Activated CD4-positive, alpha-beta memory T cell treated with anti-CD3 and anti-CD28 coated beads, Interleukin-2, amount 10 ng/mL, durations not matched to agents 7 days and 5 days (primary cell): Measurements from ENCODE around the gene ARHGAP10. TPM values are rescaled to one million over a fixed set of nuclear protein-coding genes. Genes with fewer than 3 reads are reported as not detected.

ENCODE experiments used
- CTCF ChIA-PET: fragments of 350-600 bp; sonication (Branson Sonifier 250); formaldehyde crosslinking; loops from one replicate; lab custom pipeline; 2021; ENCODE audit warnings: antibody characterized with exemption, inconsistent platforms; lab: Charles Lee
- POLR2A ChIA-PET: fragments of 350-600 bp; sonication (Branson Sonifier 250); formaldehyde crosslinking; loops from one replicate; lab custom pipeline; 2021; ENCODE audit warnings: antibody characterized with exemption; lab: Charles Lee
- DNase-seq: peaks from one replicate; pipeline ENCODE4 v3.0.0-alpha.2; 2020
- H3K27ac Mint-ChIP-seq: one replicate; pipeline ENCODE4 v1.8.0; 2021; ENCODE audit warnings: mild to moderate bottlenecking, mixed read lengths
- H3K27me3 Mint-ChIP-seq: one replicate; pipeline ENCODE4 v1.8.0; 2021; ENCODE audit warnings: mixed read lengths
- H3K36me3 Mint-ChIP-seq: one replicate; pipeline ENCODE4 v1.8.0; 2021; ENCODE audit warnings: low read depth, mixed read lengths
- H3K4me1 Mint-ChIP-seq: one replicate; pipeline ENCODE4 v1.8.0; 2021; ENCODE audit warnings: mixed read lengths
- H3K4me3 Mint-ChIP-seq: one replicate; pipeline ENCODE4 v1.8.0; 2021; ENCODE audit warnings: mild to moderate bottlenecking, mixed read lengths
- H3K9me3 Mint-ChIP-seq: one replicate; pipeline ENCODE4 v1.8.0; 2021; ENCODE audit warnings: mixed read lengths
- total RNA-seq, 2 experiments: library from RNA; stranded (reverse); gene quantifications; one replicate each; pipeline ENCODE4 v1.2.3, GENCODE V29; 2021

ARHGAP10 gene
- total RNA-seq, 2 experiments from 2014 or later = 19.7 to 22.2 TPM

DNA sequence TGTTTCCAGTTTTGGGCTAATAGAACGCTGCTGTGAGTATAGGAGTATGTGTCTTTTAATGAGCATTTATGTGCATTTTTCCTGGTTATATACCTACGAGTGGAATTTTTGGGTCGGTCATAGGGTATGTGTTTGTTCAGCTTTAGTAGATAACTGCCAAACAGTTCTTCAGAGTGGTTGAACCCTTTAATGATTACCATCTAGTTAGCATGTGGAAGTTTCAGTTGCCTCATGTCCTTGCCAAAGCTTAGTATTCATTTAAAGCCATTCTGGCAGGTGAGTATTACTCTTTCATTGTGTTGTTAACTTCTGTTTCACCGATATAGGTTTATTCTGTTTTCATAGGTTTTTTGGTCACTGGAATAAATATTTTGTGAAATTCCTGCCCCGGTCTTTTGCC, 229.1 kb downstream of the ARHGAP10 start:
- Mint-ChIP-seq H3K4me1 (no peaks in the 10 kb centered on the region), H3K9me3 (no peaks in the 10 kb centered on the region), H3K36me3 (peaks cover 23% of the 10 kb centered on the region), H3K27me3 (no peaks in the 10 kb centered on the region), H3K4me3 (no peak overlapping the region), H3K27ac (no peak overlapping the region)
- CTCF ChIA-PET = no interaction called here
- POLR2A ChIA-PET = no interaction called here
- DNase-seq = no peak

DNA sequence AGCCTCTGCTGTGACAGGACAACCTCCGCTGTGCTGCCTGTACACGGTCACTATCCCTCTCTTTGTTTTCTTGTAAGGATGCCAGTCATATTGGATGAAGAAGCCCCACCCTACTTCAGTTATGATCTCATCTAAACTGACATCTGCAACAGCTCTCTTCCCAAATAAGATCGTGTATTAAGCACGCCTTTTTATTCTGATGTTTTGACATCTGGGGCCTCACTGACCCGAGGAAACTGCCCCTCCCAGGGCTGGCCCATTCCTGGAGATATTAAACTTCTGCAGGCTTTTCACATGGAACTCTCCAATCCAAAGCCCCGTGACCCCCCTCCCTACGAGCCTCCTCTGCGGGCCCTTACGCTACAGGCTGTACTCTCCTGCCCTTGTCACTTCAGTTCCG, 232.0 kb downstream of the ARHGAP10 start:
- no peak for DNase-seq
- H3K27me3 Mint-ChIP-seq = no peaks in the 10 kb centered on the region
- H3K9me3 Mint-ChIP-seq = no peaks in the 10 kb centered on the region
- no peak overlapping the region for H3K4me3 Mint-ChIP-seq
- POLR2A ChIA-PET = no interaction called here
- H3K4me1 Mint-ChIP-seq = no peaks in the 10 kb centered on the region
- peaks cover 21% of the 10 kb centered on the region for H3K36me3 Mint-ChIP-seq
- CTCF ChIA-PET = no interaction called here
- H3K27ac Mint-ChIP-seq = no peak overlapping the region

DNA sequence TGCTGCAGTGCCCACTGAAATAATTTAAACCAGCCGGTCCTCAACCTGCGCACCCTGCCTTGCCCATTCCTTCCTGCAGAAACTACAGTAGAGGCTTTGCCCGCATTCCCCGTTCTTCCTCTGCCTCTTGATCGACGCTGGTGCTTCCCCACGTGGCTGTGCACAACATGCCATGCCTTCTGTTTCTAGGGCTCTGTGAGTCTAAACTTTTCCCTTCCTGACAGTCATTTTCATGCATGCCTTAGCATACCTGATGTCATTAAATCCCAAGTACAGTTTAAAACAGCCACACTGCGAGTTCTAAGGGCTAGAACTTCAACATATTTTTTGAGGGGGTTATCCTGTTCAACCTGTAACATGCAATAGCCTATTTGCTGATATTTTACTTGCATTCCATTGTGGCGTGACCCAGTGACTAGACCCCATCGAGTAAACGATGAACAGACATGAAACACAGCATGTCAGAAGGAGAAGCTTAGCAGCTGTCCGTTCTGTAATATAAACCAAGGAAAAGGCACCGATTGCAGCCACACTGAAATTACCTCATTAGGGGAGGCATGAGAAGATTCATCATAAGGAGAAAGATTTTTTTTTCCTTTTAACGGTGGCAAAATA, 232.5 kb downstream of the ARHGAP10 start:
- H3K4me3 Mint-ChIP-seq = no peak overlapping the region
- H3K9me3 Mint-ChIP-seq = no peaks in the 10 kb centered on the region
- POLR2A ChIA-PET = no interaction called here
- CTCF ChIA-PET = no interaction called here
- H3K36me3 Mint-ChIP-seq = peaks cover 19% of the 10 kb centered on the region
- no peak overlapping the region for H3K27ac Mint-ChIP-seq
- no peaks in the 10 kb centered on the region for H3K27me3 Mint-ChIP-seq
- no peak for DNase-seq
- no peaks in the 10 kb centered on the region for H3K4me1 Mint-ChIP-seq

DNA sequence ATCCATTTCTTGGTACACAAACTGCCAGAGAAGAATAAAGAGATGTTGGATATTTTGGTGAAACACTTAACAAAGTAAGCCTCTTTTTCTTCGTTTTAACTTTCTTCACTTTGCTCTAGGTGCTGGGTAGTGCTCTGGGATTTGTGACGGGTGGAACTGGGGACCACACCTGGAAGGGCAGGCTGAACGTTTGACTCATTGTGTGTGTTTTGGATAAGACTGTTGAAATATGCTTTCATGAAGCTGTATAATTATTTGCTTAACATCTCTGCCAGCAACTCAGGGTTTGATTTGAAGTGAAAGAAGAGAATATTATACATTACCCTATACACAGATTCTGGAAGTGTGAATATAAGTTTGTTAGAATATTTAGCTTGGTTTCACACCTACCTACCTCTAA, 233.2 kb downstream of the ARHGAP10 start:
- Mint-ChIP-seq H3K4me1 (no peaks in the 10 kb centered on the region), H3K9me3 (no peaks in the 10 kb centered on the region), H3K27ac (no peak overlapping the region), H3K4me3 (no peak overlapping the region), H3K36me3 (peaks cover 23% of the 10 kb centered on the region), H3K27me3 (no peaks in the 10 kb centered on the region)
- no peak for DNase-seq
- ChIA-PET POLR2A (no interaction called here), CTCF (no interaction called here)

DNA sequence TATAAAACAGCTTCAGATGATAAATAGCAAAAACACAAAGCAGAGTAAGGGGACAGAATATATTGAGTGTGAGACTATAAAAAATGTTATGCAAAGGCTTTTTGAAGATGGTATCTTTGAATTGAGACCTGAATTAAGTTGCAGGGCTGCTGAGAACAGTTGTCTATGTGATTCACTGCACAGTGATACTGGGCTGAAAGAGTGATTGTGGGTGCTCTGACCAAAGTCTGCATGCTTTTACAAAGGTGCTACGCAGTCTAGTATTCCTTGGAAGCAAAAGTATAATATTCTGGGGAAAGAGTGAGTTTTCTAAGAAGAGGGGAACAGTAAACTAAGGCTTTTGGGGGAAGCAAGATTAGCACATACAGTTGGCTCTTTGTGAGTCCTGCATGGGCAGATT, 234.0 kb downstream of the ARHGAP10 start:
- H3K4me3 Mint-ChIP-seq = no peak overlapping the region
- H3K9me3 Mint-ChIP-seq = no peaks in the 10 kb centered on the region
- no peaks in the 10 kb centered on the region for H3K4me1 Mint-ChIP-seq
- no peak for DNase-seq
- POLR2A ChIA-PET = no interaction called here
- H3K36me3 Mint-ChIP-seq = peaks cover 23% of the 10 kb centered on the region
- no peak overlapping the region for H3K27ac Mint-ChIP-seq
- no peaks in the 10 kb centered on the region for H3K27me3 Mint-ChIP-seq
- CTCF ChIA-PET = no interaction called here

DNA sequence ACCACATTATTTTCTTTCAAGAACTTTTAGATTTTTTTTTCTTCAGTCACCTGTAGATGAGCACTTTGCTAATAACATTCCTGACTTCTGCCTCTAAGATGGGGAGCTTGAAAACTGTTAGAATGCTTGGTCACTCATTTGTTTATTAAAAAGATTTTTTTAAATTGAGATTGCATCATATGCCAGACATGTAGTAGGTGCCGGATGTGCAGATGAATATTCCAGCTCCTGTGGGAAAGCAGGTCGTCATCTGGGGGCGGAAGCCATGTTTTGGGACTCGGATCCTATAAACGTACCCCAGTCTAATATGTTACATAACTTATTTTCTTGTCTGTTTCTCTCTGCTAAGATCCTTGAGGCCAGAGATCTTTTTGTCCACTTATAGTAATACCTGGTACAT, 236.8 kb downstream of the ARHGAP10 start:
- no peaks in the 10 kb centered on the region for H3K4me1 Mint-ChIP-seq
- H3K27me3 Mint-ChIP-seq = no peaks in the 10 kb centered on the region
- H3K9me3 Mint-ChIP-seq = peaks cover 1% of the 10 kb centered on the region
- H3K36me3 Mint-ChIP-seq = peaks cover 37% of the 10 kb centered on the region
- no peak for DNase-seq
- H3K4me3 Mint-ChIP-seq = no peak overlapping the region
- POLR2A ChIA-PET = no interaction called here
- CTCF ChIA-PET = interaction anchor here (0.6 to 1.4 kb wide), 2 partner anchors 14 to 131 kb away, joined by 3 to 10 read pairs; no protein-coding TSS in a partner anchor
- no peak overlapping the region for H3K27ac Mint-ChIP-seq

DNA sequence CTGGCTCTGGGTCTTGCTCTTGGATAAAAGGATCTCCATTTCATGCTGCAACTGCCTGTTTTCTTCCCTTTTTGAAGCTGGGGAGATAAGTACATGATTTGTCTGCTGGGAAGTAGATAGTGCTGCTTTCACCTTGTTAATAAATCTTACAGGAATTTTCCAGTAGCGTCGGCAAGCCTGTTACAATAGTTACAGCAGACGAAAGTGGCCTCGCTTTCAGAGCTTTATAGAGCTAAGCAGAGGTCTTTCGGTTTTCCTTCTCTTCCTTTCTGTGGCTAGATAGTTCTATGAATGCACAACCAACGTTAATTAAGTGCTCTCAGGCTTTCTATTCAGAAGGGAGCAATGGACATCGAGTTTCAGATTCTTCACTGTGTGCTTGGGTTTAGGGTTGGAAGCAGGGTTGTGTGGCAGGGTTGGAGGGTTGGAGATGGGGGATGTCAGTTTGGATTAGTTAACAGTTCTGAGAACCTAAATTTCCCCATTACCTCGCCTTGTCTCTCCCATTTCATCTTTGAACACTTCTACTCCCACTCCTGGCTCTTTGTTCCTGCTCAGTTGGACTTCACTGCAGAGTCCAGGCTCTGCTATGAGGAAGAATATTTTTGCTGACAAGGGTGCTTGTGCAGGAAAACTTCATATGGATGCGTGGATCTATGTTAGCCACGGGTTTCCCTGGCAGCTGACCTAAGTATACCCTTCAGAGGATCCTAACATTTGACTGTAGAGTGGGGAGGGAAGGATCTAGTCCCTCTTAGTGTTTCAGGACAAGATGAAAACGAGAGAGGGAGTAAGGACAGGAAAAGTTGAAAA, 237.9 kb downstream of the ARHGAP10 start:
- CTCF ChIA-PET = interaction anchor here (1.4 kb wide), 1 partner anchor 13 kb away, joined by 10 read pairs; no protein-coding TSS in a partner anchor
- Mint-ChIP-seq H3K9me3 (peaks cover 3% of the 10 kb centered on the region), H3K27ac (no peak overlapping the region), H3K27me3 (no peaks in the 10 kb centered on the region), H3K4me3 (no peak overlapping the region), H3K4me1 (no peaks in the 10 kb centered on the region), H3K36me3 (peaks cover 37% of the 10 kb centered on the region)
- POLR2A ChIA-PET = no interaction called here
- no peak for DNase-seq

DNA sequence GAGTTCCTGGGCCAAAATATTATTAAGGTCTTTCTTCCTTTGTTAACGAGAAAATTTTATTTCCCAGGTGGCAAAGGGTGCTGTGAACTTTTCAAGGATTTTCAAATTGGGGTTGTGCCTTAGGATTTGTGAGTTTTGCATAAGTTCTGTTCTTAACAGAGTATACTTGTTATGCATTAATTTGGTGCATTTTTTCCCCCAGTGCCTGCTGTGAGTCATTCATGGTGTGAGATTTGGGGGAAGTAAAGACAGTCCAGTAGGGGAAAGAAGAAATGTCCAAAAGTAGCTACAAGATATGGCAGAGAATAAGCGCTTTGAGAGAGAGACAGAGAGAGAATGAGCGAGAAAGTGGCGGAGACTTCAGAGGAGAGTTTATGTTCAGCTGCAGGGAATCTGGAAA, 239.2 kb downstream of the ARHGAP10 start:
- no peak overlapping the region for H3K27ac Mint-ChIP-seq
- POLR2A ChIA-PET = no interaction called here
- no peak for DNase-seq
- peaks cover 37% of the 10 kb centered on the region for H3K36me3 Mint-ChIP-seq
- no peaks in the 10 kb centered on the region for H3K4me1 Mint-ChIP-seq
- CTCF ChIA-PET = no interaction called here
- H3K4me3 Mint-ChIP-seq = no peak overlapping the region
- peaks cover 3% of the 10 kb centered on the region for H3K9me3 Mint-ChIP-seq
- no peaks in the 10 kb centered on the region for H3K27me3 Mint-ChIP-seq

DNA sequence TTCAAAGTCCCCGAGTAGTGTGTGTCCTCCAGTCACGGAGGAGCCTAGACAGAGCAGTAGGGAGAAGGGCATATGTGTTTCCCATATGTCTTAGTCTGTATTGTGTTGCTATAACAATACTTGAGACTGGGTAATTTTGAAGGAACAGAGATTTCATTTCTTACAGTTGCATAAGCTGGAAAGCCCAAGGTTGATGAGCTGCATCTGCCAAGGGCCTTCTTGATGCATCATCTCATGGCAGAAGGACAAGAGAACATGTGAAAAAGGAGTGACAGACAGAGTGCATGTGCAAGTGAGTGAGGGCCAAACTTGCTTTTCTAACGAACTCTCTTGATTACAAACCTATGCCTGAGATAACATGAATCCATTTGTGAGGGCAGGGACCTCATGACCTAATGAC, 243.4 kb downstream of the ARHGAP10 start:
- Mint-ChIP-seq H3K27ac (no peak overlapping the region), H3K36me3 (peaks cover 39% of the 10 kb centered on the region), H3K9me3 (peaks cover 3% of the 10 kb centered on the region), H3K4me1 (peaks cover 12% of the 10 kb centered on the region), H3K27me3 (no peaks in the 10 kb centered on the region), H3K4me3 (no peak overlapping the region)
- CTCF ChIA-PET = no interaction called here
- no peak for DNase-seq
- POLR2A ChIA-PET = no interaction called here

DNA sequence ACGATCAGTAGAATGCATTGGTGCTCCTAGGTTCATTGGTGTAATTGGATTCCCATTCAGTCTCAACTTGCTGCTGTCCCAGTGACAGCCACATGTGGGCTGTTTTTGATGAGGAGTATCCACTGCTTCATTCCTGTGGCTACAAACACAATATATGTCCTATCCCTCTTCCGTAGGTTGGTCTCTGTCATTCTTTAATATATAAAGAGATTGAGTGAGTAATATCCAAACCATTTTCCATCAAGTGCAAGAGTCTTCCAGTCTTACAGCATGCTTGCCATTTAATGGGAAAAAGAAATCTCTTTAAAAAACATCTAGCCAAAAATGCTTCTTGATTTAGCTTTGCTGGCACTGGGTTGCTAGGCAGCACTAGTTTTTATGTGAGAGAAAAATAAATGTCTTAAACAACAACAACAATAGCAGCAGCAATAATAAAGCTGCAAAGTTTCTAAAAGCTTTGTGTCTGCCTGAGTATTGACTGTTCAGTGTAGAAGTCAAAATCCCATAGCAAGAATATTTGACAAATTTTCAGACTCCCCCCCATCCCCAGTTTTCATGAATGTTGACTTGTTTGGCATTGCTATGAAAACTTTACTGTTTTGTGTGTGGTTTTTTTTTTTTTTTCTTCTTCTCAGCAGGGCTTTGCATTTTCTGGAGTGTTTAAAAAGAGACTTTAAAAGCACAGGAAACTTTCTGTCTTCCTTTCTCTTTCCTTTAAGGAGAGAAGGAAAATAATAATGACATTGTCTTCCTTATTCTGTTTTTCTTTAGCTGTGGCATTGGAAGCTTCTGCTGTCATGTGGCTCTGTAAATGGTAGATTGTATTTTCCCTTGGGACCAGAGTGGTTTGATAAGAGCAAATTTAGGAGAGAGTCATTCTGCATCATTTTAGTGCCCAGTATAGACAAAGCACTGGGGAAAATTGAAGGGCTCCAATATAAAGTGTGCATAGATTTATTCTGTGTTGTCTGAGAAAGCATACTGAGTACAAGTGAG, 244.3 kb downstream of the ARHGAP10 start:
- ChIA-PET POLR2A (no interaction called here), CTCF (no interaction called here)
- H3K36me3 Mint-ChIP-seq = peaks cover 43% of the 10 kb centered on the region
- no peaks in the 10 kb centered on the region for H3K27me3 Mint-ChIP-seq
- no peak overlapping the region for H3K27ac Mint-ChIP-seq
- H3K4me1 Mint-ChIP-seq = peaks cover 21% of the 10 kb centered on the region
- H3K9me3 Mint-ChIP-seq = peaks cover 3% of the 10 kb centered on the region
- no peak overlapping the region for H3K4me3 Mint-ChIP-seq
- no peak for DNase-seq

DNA sequence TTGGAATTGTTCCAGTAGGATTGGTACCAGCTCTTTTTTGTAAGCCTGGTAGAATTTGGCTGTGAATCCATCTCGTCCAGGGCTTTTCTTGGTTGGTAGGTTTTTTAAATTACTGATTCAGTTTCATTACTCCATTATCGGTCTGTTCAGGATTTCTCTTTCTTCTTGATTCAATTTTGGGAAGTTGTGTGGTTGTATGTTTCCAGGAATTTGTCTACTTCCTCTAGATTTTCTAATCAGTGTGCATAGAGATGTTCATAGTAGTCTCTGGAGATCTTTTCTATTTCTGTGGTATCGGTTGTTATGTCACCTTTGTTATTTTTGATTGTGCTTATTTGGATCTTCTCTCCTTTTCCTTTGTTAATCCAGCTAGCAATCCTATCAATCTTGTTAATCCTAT, 248.7 kb downstream of the ARHGAP10 start:
- no peaks in the 10 kb centered on the region for H3K27me3 Mint-ChIP-seq
- POLR2A ChIA-PET = no interaction called here
- peaks cover 21% of the 10 kb centered on the region for H3K36me3 Mint-ChIP-seq
- CTCF ChIA-PET = no interaction called here
- DNase-seq = no peak
- peaks cover 31% of the 10 kb centered on the region for H3K4me1 Mint-ChIP-seq
- no peak overlapping the region for H3K4me3 Mint-ChIP-seq
- no peaks in the 10 kb centered on the region for H3K9me3 Mint-ChIP-seq
- no peak overlapping the region for H3K27ac Mint-ChIP-seq

DNA sequence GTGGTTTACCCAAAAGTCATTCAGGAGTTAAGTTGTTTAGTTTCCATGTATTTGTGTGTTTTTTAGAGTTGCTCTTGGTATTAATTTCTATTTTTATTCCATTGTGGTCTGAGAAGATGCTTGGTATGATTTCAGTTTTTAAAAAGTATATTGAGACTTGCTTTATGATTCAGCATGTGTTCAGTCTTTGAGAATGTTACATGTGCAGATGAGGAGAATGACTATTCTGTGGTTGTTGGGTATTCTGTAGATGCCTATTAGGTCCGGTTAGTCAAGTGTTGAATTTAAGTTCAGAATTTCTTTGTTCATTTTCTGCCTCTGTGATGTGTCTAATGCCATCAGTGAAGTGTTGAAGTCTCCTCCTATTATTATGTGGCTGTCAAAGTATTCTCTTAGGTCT, 249.4 kb downstream of the ARHGAP10 start:
- Mint-ChIP-seq H3K9me3 (no peaks in the 10 kb centered on the region), H3K36me3 (peaks cover 21% of the 10 kb centered on the region)

More for the DNA sequence above, 249.4 kb downstream of the ARHGAP10 start:
- H3K4me1 Mint-ChIP-seq = peaks cover 31% of the 10 kb centered on the region
- no peak overlapping the region for H3K27ac Mint-ChIP-seq
- DNase-seq = no peak
- no peaks in the 10 kb centered on the region for H3K27me3 Mint-ChIP-seq
- H3K4me3 Mint-ChIP-seq = no peak overlapping the region
- CTCF ChIA-PET = no interaction called here
- POLR2A ChIA-PET = no interaction called here
